ENCODE measurements around the gene SUDS3. TPM values are rescaled to one million over a fixed set of nuclear protein-coding genes. Genes with fewer than 3 reads are reported as not detected.
A peak's percentile ranks its signal among the peaks of the same experiment; 100 is the strongest.

The SUDS3 gene
- total and polyA plus RNA-seq, 4 donors: 6.7 to 22.8 (median 12.3) TPM

GRCh38 chr12:118409834-118410233 is 33.5 kb downstream of the SUDS3 start:
- WGBS: 83% methylated on average over 2 of the region's 2 CpGs
- peaks cover 7 to 49% (median 35%) of the 10 kb centered on the region in 4 donors for H3K36me3 ChIP-seq (ENCODE audit: control insufficient read depth in 4 of 4, insufficient read depth in 3 of 4, low read depth in 1 of 4, low read length in 3 of 4)
- H3K27ac ChIP-seq (ENCODE audit: low read depth in 1 of 2, low read length in 2 of 2): no peak overlapping the region
- H3K27me3 ChIP-seq (ENCODE audit: control insufficient read depth in 4 of 4, insufficient read depth in 4 of 4, low read length in 3 of 4): no peaks in the 10 kb centered on the region
- no peaks in the 10 kb centered on the region for H3K4me1 ChIP-seq (ENCODE audit: control insufficient read depth in 4 of 4, insufficient read depth in 4 of 4, low read length in 3 of 4)
- H3K9ac ChIP-seq (ENCODE audit: low read depth in 1 of 2, low read length in 2 of 2): no peak overlapping the region
- peak; percentile 62 for DNase-seq (ENCODE audit: low spot score)
- H3K4me3 ChIP-seq (ENCODE audit: low read depth in 1 of 3, low read length in 3 of 3): no peak overlapping the region
- no peaks in the 10 kb centered on the region for H3K9me3 ChIP-seq (ENCODE audit: control insufficient read depth in 4 of 4, low read length in 3 of 4)
- TF ChIP-seq SP1 (IDR thresholded peaks at IDR 0.05) (no peak), TAF1 (conservative IDR thresholded peaks at IDR 0.05) (no peak), REST (IDR thresholded peaks at IDR 0.05) (no peak), GABPA (IDR thresholded peaks at IDR 0.05 in 1 of 2, conservative IDR thresholded peaks at IDR 0.05 in 1 of 2) (no peak), JUND (IDR thresholded peaks at IDR 0.05) (no peak), RAD21 (IDR thresholded peaks at IDR 0.05) (no peak), FOXA2 (IDR thresholded peaks at IDR 0.05) (no peak), HNF4G (IDR thresholded peaks at IDR 0.05) (no peak), FOXA1 (IDR thresholded peaks at IDR 0.05) (no peak), ZBTB33 (IDR thresholded peaks at IDR 0.05) (no peak), MAX (IDR thresholded peaks at IDR 0.05) (no peak), HNF4A (conservative IDR thresholded peaks at IDR 0.05) (no peak), NR2F2 (IDR thresholded peaks at IDR 0.05) (no peak), RXRA (IDR thresholded peaks at IDR 0.05) (no peak), EGR1 (IDR thresholded peaks at IDR 0.05; ENCODE audit: low read depth in 2 of 2) (no peak), YY1 (IDR thresholded peaks at IDR 0.05) (no peak), CTCF (IDR thresholded peaks at IDR 0.05; ENCODE audit: low read depth, low read length, missing input control) (no peak)

GRCh38 chr12:118417942-118418341 is 41.6 kb downstream of the SUDS3 start:
- Histone ChIP-seq H3K9ac (ENCODE audit: low read depth in 1 of 2, low read length in 2 of 2) (no peak overlapping the region), H3K27ac (ENCODE audit: low read depth in 1 of 2, low read length in 2 of 2) (no peak overlapping the region), H3K4me3 (ENCODE audit: low read depth in 1 of 3, low read length in 3 of 3) (no peak overlapping the region), H3K27me3 (ENCODE audit: control insufficient read depth in 4 of 4, insufficient read depth in 4 of 4, low read length in 3 of 4) (no peaks in the 10 kb centered on the region), H3K36me3 (ENCODE audit: control insufficient read depth in 4 of 4, insufficient read depth in 3 of 4, low read depth in 1 of 4, low read length in 3 of 4) (peaks cover 0 to 35% (median 27%) of the 10 kb centered on the region in 4 donors), H3K9me3 (ENCODE audit: control insufficient read depth in 4 of 4, low read length in 3 of 4) (no peaks in the 10 kb centered on the region), H3K4me1 (ENCODE audit: control insufficient read depth in 4 of 4, insufficient read depth in 4 of 4, low read length in 3 of 4) (no peaks in the 10 kb centered on the region)
- 44% methylated on average over 3 of the region's 3 CpGs for WGBS
- TF ChIP-seq HNF4A (conservative IDR thresholded peaks at IDR 0.05) (peak in 1 of 2 donors; percentile 21), FOXA1 (IDR thresholded peaks at IDR 0.05) (no peak), RXRA (IDR thresholded peaks at IDR 0.05) (peak; percentile 35)
- no peak for DNase-seq (ENCODE audit: low spot score)
